GM23338 (cell line): Measurements from ENCODE around the gene CPSF7. TPM values are rescaled to one million over a fixed set of nuclear protein-coding genes. Genes with fewer than 3 reads are reported as not detected.

Source experiments
- ATAC-seq: fragments of 200-7000 bp; cut with Tn5 transposase; 3 replicates; pipeline ENCODE4 v1.9.1; 2020
- DNase-seq: peaks from one replicate; pipeline ENCODE4 v3.0.0-alpha.2; 2015; ENCODE audit warnings: low spot score
- H2AFZ ChIP-seq: fragments of 200-600 bp; sonication (generic); 2 replicates; pipeline ENCODE4 v1.8.0; 2016; ENCODE audit warnings: antibody characterized with exemption, mild to moderate bottlenecking, moderate library complexity
- H3F3A ChIP-seq: fragments of 200-600 bp; sonication (generic); replicated peaks from 2 replicates; pipeline ENCODE4 v1.8.0; 2017; ENCODE audit warnings: antibody characterized with exemption, mixed run types, low read depth
- H3K27ac ChIP-seq: fragments of 200-600 bp; sonication (generic); 2 replicates; pipeline ENCODE4 v1.6.1; 2016; ENCODE audit warnings: low read depth
- H3K27me3 ChIP-seq: fragments of 200-600 bp; sonication (generic); 2 replicates; pipeline ENCODE4 v1.8.0; 2016; ENCODE audit warnings: mild to moderate bottlenecking, mixed run types, moderate library complexity; ENCODE audit not compliant: insufficient read depth
- H3K36me3 ChIP-seq: fragments of 200-600 bp; sonication (generic); 2 replicates; pipeline ENCODE4 v1.8.0; 2016; ENCODE audit warnings: mild to moderate bottlenecking; ENCODE audit not compliant: insufficient read depth
- H3K4me1 ChIP-seq: fragments of 200-600 bp; sonication (generic); 2 replicates; pipeline ENCODE4 v1.8.0; 2016; ENCODE audit warnings: mild to moderate bottlenecking, moderate library complexity; ENCODE audit not compliant: insufficient read depth
- H3K4me2 ChIP-seq: fragments of 200-600 bp; sonication (generic); 2 replicates; pipeline ENCODE4 v1.7.1; 2017; ENCODE audit warnings: mixed run types
- H3K4me3 ChIP-seq: fragments of 200-600 bp; sonication (generic); 2 replicates; pipeline ENCODE4 v1.6.1; 2016; ENCODE audit warnings: mixed run types
- H3K79me2 ChIP-seq: fragments of 200-600 bp; sonication (generic); replicated peaks from 2 replicates; pipeline ENCODE4 v1.8.0; 2017; ENCODE audit warnings: mild to moderate bottlenecking; ENCODE audit not compliant: insufficient read depth
- H3K9me2 ChIP-seq: fragments of 200-600 bp; sonication (generic); 2 replicates; pipeline ENCODE4 v1.8.0; 2017; ENCODE audit not compliant: insufficient read depth
- H4K20me1 ChIP-seq: fragments of 200-600 bp; sonication (generic); replicated peaks from 2 replicates; pipeline ENCODE4 v1.8.0; 2017; ENCODE audit warnings: mild to moderate bottlenecking; ENCODE audit not compliant: insufficient read depth
- H3K27ac Mint-ChIP-seq: 2 replicates; pipeline ENCODE4 v1.8.0; 2020; ENCODE audit warnings: inconsistent platforms, mild to moderate bottlenecking, moderate library complexity, mixed read lengths
- H3K27me3 Mint-ChIP-seq: 3 replicates; pipeline ENCODE4 v1.8.0; 2022; ENCODE audit warnings: low read depth, mild to moderate bottlenecking, moderate library complexity, mixed read lengths, inconsistent platforms; ENCODE audit not compliant: insufficient read depth, poor library complexity
- H3K36me3 Mint-ChIP-seq: 3 replicates; pipeline ENCODE4 v1.8.0; 2021; ENCODE audit warnings: low read depth, mild to moderate bottlenecking, inconsistent platforms, moderate library complexity, mixed read lengths
- H3K4me1 Mint-ChIP-seq: 3 replicates; pipeline ENCODE4 v1.8.0; 2020; ENCODE audit warnings: mild to moderate bottlenecking, inconsistent platforms, mixed read lengths
- H3K4me3 Mint-ChIP-seq: 3 replicates; pipeline ENCODE4 v1.8.0; 2021; ENCODE audit warnings: moderate library complexity, mild to moderate bottlenecking, inconsistent platforms, mixed read lengths
- H3K9me3 Mint-ChIP-seq: 3 replicates; pipeline ENCODE4 v1.8.0; 2020; ENCODE audit warnings: moderate library complexity, mild to moderate bottlenecking, inconsistent platforms, mixed read lengths
- CREB1 ChIP-seq: fragments of 250-450 bp; sonication (Bioruptor Pico); IDR thresholded peaks from 2 replicates; pipeline ENCODE4 v1.5.0; 2020; ENCODE audit warnings: low read depth, mild to moderate bottlenecking, moderate library complexity
- CTCF ChIP-seq, 2 experiments: fragments of 200-600 bp in 1 of 2; sonication (generic) in 1 of 2; conservative IDR thresholded peaks; 2 replicates each; pipeline versions ENCODE4 v1.5.1 to v1.6.1; 2016 to 2017; ENCODE audit warnings: antibody characterized with exemption in 2 of 2, low read depth in 2 of 2, mild to moderate bottlenecking in 2 of 2, moderate library complexity in 1 of 2
- EZH2 ChIP-seq: fragments of 200-600 bp; sonication (generic); IDR thresholded peaks from one replicate; pipeline ENCODE4 v1.8.0; 2017; ENCODE audit warnings: antibody characterized with exemption, mild to moderate bottlenecking, low read depth; ENCODE audit not compliant: unreplicated experiment
- EZH2phosphoT487 ChIP-seq: fragments of 200-600 bp; sonication (generic); IDR thresholded peaks from one replicate; pipeline ENCODE4 v1.8.1; 2018; ENCODE audit warnings: antibody characterized with exemption; ENCODE audit not compliant: unreplicated experiment
- JUNB ChIP-seq: IDR thresholded peaks from one replicate; pipeline ENCODE4 v1.6.1; 2016; ENCODE audit warnings: antibody characterized with exemption; ENCODE audit not compliant: unreplicated experiment
- NANOG ChIP-seq: IDR thresholded peaks from 2 replicates; pipeline ENCODE4 v1.6.1; 2016; ENCODE audit warnings: antibody characterized with exemption, borderline replicate concordance
- POLR2AphosphoS5 ChIP-seq: IDR thresholded peaks from 2 replicates; pipeline ENCODE4 v1.6.1; 2016; ENCODE audit warnings: antibody characterized with exemption, low read depth
- REST ChIP-seq: IDR thresholded peaks from one replicate; pipeline ENCODE4 v1.6.1; 2018; ENCODE audit warnings: antibody characterized with exemption; ENCODE audit not compliant: unreplicated experiment
- STAT1 ChIP-seq: IDR thresholded peaks from one replicate; pipeline ENCODE4 v1.6.1; 2016; ENCODE audit warnings: antibody characterized with exemption; ENCODE audit not compliant: unreplicated experiment
- ZNF114 ChIP-seq: fragments of 250-450 bp; sonication (Bioruptor Pico); IDR thresholded peaks from 2 replicates; pipeline ENCODE4 v1.5.0; 2020; ENCODE audit warnings: mild to moderate bottlenecking, moderate library complexity
- ZNF331 ChIP-seq: fragments of 250-450 bp; sonication (Bioruptor Pico); IDR thresholded peaks from 2 replicates; pipeline ENCODE4 v1.5.0; 2020; ENCODE audit warnings: low read depth, mild to moderate bottlenecking, moderate library complexity
- ZNF462 ChIP-seq: fragments of 250-450 bp; sonication (Bioruptor Pico); IDR thresholded peaks from 2 replicates; pipeline ENCODE4 v1.5.0; 2020; ENCODE audit warnings: mild to moderate bottlenecking, moderate library complexity
- polyA plus RNA-seq: library from polyadenylated mRNA; unstranded; fragments of >200 nt; fragmentation: Nextera tagmentation; extraction: Ambion mirVana; gene quantifications from 2 replicates; pipeline ENCODE4 v1.2.1, GENCODE V29; 2016
- total RNA-seq: library from RNA; depleted of rRNA; stranded (reverse); fragments of >200 nt; shearing (Covaris generic); gene quantifications from 2 replicates; pipeline ENCODE4 v1.2.3, GENCODE V29; 2014
- TF ChIP-seq, protein P1 (sequence below): IDR thresholded peaks from 2 replicates; pipeline ENCODE4 v1.6.1; 2016; ENCODE audit warnings: antibody characterized with exemption

CPSF7 gene
- total and polyA plus RNA-seq, 2 experiments from 2014 or later, result 27.4 to 60.6 TPM

GRCh38 chr11:61357233-61357893 is 72.4 kb downstream of the CPSF7 start:
- no peaks in the 10 kb centered on the region for H3K36me3 ChIP-seq
- no peak overlapping the region for H3K27ac ChIP-seq
- Mint-ChIP-seq H3K27me3 (peaks cover 2% of the 10 kb centered on the region), H3K9me3 (no peaks in the 10 kb centered on the region), H3K4me1 (peaks cover 9% of the 10 kb centered on the region), H3K27ac (no peak overlapping the region), H3K36me3 (peaks cover 11% of the 10 kb centered on the region), H3K4me3 (no peak overlapping the region)
- no peak for TF ChIP-seq NANOG
- TF ChIP-seq EZH2, result no peak
- TF ChIP-seq JUNB, result no peak
- no peak for TF ChIP-seq ZNF331 (CRISPR knock-in tag)
- TF ChIP-seq, protein P1, sequence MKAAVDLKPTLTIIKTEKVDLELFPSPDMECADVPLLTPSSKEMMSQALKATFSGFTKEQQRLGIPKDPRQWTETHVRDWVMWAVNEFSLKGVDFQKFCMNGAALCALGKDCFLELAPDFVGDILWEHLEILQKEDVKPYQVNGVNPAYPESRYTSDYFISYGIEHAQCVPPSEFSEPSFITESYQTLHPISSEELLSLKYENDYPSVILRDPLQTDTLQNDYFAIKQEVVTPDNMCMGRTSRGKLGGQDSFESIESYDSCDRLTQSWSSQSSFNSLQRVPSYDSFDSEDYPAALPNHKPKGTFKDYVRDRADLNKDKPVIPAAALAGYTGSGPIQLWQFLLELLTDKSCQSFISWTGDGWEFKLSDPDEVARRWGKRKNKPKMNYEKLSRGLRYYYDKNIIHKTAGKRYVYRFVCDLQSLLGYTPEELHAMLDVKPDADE, result no peak
- TF ChIP-seq CREB1 (CRISPR knock-in tag), result no peak
- no peak for TF ChIP-seq ZNF114 (CRISPR knock-in tag)
- no peak for TF ChIP-seq CTCF (conservative IDR thresholded peaks at IDR 0.05; ENCODE audit: low read depth in 2 of 2)
- TF ChIP-seq POLR2AphosphoS5, result no peak
- TF ChIP-seq ZNF462 (CRISPR knock-in tag), result no peak
- no peak for TF ChIP-seq STAT1
- no peak for TF ChIP-seq REST
- TF ChIP-seq EZH2phosphoT487, result no peak
- H3K9me2 ChIP-seq, result no peaks in the 10 kb centered on the region
- H2AFZ ChIP-seq, result no peak overlapping the region
- DNase-seq, result no peak
- no peaks in the 10 kb centered on the region for H3K27me3 ChIP-seq
- H3K4me2 ChIP-seq, result no peak overlapping the region
- peaks cover 3% of the 10 kb centered on the region; the same call in 1 of the 2 replicates for H3F3A ChIP-seq
- H3K79me2 ChIP-seq, result peaks cover 17% of the 10 kb centered on the region
- H4K20me1 ChIP-seq, result 0 out of 2 replicates have a peak, but pooled peaks cover 4% of the 10 kb centered on the region
- H3K4me1 ChIP-seq, result peaks cover 7% of the 10 kb centered on the region
- H3K4me3 ChIP-seq, result no peak overlapping the region
- ATAC-seq, result no peak
